WTC11 (cell line): ENCODE measurements around the gene CNTFR.

Experiments
- CTCF ChIP-seq: fragments of 200-600 bp; IDR thresholded peaks from 2 replicates; pipeline ENCODE4 v1.8.0; 2022; ENCODE audit warnings: antibody characterized with exemption
- SMAD3 ChIP-seq: sonication (generic); formaldehyde crosslinking; IDR thresholded peaks from 2 replicates; pipeline ENCODE4 v1.8.0; 2022; ENCODE audit warnings: missing genetic modification reagents, mild to moderate bottlenecking, borderline replicate concordance
- TF ChIP-seq, protein P1 (sequence below): sonication (generic); formaldehyde crosslinking; IDR thresholded peaks from 2 replicates; pipeline ENCODE4 v1.8.0; 2023; ENCODE audit warnings: missing genetic modification reagents, mild to moderate bottlenecking, borderline replicate concordance

DNA sequence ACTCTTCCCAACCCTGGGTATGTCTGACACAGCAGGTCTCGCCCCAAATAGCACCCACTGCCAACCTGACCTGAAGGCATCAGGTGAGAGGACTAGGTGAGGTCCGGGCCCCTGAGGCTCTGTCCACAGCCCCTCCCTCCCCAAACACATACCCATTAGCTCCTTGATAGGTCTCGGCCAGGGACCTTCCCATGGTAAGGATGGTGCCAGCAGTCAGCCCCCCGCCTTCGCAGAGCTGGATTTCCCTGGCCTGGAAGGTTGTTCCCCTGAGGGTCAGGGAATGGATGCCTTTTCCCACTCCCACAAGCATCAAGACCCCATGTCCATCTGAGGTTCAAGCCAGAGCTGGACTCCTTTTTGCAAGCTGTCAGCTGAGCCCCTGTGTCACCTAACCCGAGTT lies 69.4 kb downstream of the CNTFR start:
- TF ChIP-seq, protein P1, sequence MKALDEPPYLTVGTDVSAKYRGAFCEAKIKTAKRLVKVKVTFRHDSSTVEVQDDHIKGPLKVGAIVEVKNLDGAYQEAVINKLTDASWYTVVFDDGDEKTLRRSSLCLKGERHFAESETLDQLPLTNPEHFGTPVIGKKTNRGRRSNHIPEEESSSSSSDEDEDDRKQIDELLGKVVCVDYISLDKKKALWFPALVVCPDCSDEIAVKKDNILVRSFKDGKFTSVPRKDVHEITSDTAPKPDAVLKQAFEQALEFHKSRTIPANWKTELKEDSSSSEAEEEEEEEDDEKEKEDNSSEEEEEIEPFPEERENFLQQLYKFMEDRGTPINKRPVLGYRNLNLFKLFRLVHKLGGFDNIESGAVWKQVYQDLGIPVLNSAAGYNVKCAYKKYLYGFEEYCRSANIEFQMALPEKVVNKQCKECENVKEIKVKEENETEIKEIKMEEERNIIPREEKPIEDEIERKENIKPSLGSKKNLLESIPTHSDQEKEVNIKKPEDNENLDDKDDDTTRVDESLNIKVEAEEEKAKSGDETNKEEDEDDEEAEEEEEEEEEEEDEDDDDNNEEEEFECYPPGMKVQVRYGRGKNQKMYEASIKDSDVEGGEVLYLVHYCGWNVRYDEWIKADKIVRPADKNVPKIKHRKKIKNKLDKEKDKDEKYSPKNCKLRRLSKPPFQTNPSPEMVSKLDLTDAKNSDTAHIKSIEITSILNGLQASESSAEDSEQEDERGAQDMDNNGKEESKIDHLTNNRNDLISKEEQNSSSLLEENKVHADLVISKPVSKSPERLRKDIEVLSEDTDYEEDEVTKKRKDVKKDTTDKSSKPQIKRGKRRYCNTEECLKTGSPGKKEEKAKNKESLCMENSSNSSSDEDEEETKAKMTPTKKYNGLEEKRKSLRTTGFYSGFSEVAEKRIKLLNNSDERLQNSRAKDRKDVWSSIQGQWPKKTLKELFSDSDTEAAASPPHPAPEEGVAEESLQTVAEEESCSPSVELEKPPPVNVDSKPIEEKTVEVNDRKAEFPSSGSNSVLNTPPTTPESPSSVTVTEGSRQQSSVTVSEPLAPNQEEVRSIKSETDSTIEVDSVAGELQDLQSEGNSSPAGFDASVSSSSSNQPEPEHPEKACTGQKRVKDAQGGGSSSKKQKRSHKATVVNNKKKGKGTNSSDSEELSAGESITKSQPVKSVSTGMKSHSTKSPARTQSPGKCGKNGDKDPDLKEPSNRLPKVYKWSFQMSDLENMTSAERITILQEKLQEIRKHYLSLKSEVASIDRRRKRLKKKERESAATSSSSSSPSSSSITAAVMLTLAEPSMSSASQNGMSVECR (CRISPR knock-in tag): no peak
- TF ChIP-seq CTCF: no peak
- no peak for TF ChIP-seq SMAD3 (CRISPR knock-in tag)
